Skeletal muscle tissue (tissue), 4 donors: ENCODE results near the gene HNRNPF. TPM values are rescaled to one million over a fixed set of nuclear protein-coding genes. Genes with fewer than 3 reads are reported as not detected.
A peak's percentile ranks its signal among the peaks of the same experiment; 100 is the strongest.
"Not testable (repeated sequence)": the region's sequence is repeated elsewhere in the genome, so short reads cannot be mapped to it uniquely, and the experiment has no call there.

Source experiments
- H3K27ac ChIP-seq: one replicate; pipeline ENCODE4 v1.7.0; 2013; ENCODE audit warnings: mild to moderate bottlenecking, low read depth, low read length, inconsistent platforms
- H3K27me3 ChIP-seq, 3 donors: one replicate each; pipeline ENCODE4 v1.7.0; 2013; ENCODE audit warnings: low read length in 3 of 3; ENCODE audit not compliant: control insufficient read depth in 3 of 3, insufficient read depth in 3 of 3
- H3K36me3 ChIP-seq, 3 donors: one replicate each; pipeline ENCODE4 v1.7.0; 2013; ENCODE audit warnings: low read length in 3 of 3; ENCODE audit not compliant: control insufficient read depth in 3 of 3, insufficient read depth in 3 of 3
- H3K4me1 ChIP-seq, 3 donors: one replicate each; pipeline ENCODE4 v1.7.0; 2013; ENCODE audit warnings: low read length in 3 of 3, mild to moderate bottlenecking in 3 of 3; ENCODE audit not compliant: control insufficient read depth in 3 of 3, insufficient read depth in 3 of 3
- H3K4me3 ChIP-seq, 3 donors: one replicate each; pipeline ENCODE4 v1.7.0; 2013; ENCODE audit warnings: low read length in 3 of 3
- H3K9ac ChIP-seq, 3 donors: one replicate each; pipeline ENCODE4 v1.7.0; 2013; ENCODE audit warnings: low read length in 3 of 3, mild to moderate bottlenecking in 3 of 3, moderate library complexity in 2 of 3, low read depth in 1 of 3
- H3K9me3 ChIP-seq, 3 donors: one replicate each; pipeline ENCODE4 v1.7.0; 2013; ENCODE audit warnings: low read length in 3 of 3; ENCODE audit not compliant: control insufficient read depth in 3 of 3
- total RNA-seq: library from RNA; depleted of rRNA; stranded (reverse); fragments of >200 nt; gene quantifications from one replicate; pipeline ENCODE4 v1.2.3, GENCODE V29; 2014
- donor health status: Osteomylitis.

HNRNPF gene
- total RNA-seq, 1 donor from 2014 or later, result 87.2 TPM

DNA sequence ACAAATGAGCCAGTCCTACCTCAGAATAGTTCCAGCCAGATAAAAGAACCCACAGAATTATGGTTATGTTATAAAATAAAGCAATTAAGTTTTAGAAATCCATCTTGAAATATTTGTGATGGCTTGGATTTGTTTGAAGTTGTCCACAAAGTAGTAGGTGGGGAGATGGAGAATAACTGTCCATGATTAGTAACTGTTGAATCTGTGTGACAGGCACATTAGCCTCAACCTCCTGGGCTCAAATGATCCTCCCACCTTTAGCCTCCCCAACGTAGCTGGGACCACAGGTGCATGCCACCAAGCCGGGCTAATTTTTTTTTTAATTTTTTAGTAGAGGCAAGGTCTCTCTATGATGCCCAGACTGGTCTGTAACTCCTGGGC lies 10.1 kb downstream of the HNRNPF start:
- peaks cover 32 to 57% (median 40%) of the 10 kb centered on the region in 3 donors for H3K4me1 ChIP-seq
- H3K4me3 ChIP-seq, result no peak overlapping the region
- no peak overlapping the region for H3K27ac ChIP-seq
- H3K27me3 ChIP-seq, result no peaks in the 10 kb centered on the region
- H3K36me3 ChIP-seq, result peaks cover 4 to 15% (median 7%) of the 10 kb centered on the region in 3 donors
- no peak overlapping the region for H3K9ac ChIP-seq
- H3K9me3 ChIP-seq, result no peaks in the 10 kb centered on the region

DNA sequence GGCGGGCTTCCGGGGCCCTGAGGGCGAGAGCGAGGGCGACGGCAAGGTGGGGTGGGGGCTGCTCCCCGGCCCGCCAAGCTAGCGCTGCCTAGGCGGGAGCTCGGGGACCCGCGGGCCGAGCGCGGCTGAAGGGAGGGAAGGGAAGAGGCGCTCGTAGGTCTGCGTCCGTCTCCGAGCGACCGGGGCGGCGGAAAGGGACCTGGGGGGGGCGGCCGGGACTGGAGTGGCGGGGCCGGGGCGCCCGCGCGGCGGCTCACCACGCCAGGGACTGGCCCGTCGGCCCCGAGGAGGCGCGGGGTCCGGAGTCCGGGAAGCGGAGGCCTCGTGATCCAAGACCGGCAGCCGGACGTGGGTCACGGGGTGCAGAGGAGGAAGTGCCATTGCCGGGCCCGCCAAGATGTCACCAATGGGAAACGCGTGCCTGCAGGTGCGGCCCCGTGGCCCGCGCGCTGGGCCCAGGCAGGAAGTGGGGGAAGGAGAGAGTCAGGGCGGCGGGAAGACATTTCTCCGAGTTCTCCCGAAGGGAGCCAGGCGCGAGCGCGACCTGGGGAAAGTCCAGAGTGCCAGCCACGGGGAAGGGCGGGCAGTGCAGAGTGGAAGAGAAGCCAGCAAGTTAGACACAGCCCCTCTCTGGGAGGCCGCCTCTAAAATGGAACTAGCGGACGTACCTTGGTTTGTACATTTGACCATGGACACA lies 11.9 kb downstream of the HNRNPF start:
- Histone ChIP-seq H3K27ac (peak overlapping the region; percentile 95), H3K4me1 (peaks cover 34 to 48% (median 35%) of the 10 kb centered on the region in 3 donors), H3K9ac (peak overlapping the region; percentile 82 to 85 (median 83)), H3K27me3 (no peaks in the 10 kb centered on the region), H3K9me3 (no peaks in the 10 kb centered on the region), H3K36me3 (peaks cover 16 to 23% (median 18%) of the 10 kb centered on the region in 3 donors), H3K4me3 (peak overlapping the region; percentile 71 to 78 (median 76))

DNA sequence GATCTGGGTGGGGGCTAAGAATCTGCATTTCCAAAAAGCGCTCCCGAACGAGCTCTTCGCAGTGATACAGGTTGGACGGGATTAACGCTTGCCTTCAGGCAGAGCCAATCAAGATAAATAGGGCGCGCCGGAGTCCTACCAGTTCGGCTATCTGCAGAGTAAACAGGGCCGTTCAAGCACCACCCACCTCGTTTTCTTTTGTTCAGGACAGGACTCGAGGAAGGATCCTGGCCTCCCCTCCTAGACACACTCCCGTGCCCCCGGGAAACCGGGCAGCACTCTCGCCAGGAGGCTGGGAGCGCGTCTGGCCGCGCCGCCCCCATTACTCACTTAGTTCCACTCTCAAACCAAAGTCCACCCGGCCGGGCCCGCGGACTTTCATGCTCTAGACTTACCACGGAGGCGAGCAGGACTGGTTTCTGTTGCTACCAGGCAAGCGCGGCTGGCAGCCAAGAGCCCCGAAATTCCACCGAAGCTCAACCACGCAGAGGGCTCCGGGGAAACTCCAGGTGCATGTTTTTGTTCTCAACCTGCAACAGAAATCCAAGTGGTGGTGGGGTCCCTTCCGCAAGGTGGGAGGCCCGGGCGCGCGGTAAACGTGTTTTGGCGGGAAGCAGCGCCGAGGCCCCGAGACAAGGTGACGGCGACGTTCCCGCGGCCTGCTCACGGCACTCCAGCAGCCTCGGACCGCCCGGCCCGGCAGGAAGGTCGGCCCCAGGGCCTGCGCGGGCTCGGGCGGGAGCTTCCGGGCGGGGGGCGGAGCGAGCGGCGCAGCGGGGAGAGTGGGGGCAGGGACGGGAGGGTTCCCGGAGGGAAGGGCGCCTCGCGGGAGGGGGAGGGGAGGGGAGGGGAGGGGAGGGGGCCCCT lies 12.7 kb downstream of the HNRNPF start:
- Histone ChIP-seq H3K4me3 (peak overlapping the region; percentile 71 to 79 (median 73)), H3K9ac (peak overlapping the region; percentile 74 to 85 (median 83)), H3K27ac (peak overlapping the region; percentile 95), H3K4me1 (peaks cover 30 to 42% (median 30%) of the 10 kb centered on the region in 3 donors), H3K27me3 (no peaks in the 10 kb centered on the region), H3K36me3 (peaks cover 21 to 30% (median 26%) of the 10 kb centered on the region in 3 donors), H3K9me3 (no peaks in the 10 kb centered on the region)

DNA sequence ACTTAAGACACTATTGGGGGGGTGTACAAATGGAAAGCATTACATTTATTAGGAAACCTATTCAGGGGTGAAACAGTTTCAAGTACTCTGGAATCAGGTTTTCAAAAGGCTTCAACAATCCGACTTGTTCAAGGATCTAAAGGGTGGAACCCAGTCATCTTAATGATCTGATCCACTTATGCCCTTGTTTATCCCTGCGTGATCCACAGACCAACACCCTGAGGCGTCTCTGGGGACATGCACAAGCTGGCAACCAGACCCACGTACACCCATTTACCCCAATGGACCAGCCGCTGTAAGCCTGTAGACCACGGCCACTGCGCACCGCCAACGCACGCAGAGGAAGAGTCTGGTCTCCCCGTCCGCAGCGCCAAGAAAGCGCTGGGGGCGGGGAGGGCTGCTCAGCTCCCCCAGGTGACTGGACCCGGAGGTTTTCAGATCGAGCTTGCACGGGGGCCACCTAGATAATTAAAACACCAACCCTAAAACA lies 13.4 kb downstream of the HNRNPF start:
- Histone ChIP-seq H3K9me3 (no peaks in the 10 kb centered on the region), H3K4me1 (peaks cover 30 to 46% (median 31%) of the 10 kb centered on the region in 3 donors), H3K4me3 (peak overlapping the region; percentile 71 to 79 (median 73)), H3K27ac (peak overlapping the region; percentile 95), H3K9ac (peak overlapping the region; percentile 74 to 85 (median 83)), H3K36me3 (peaks cover 24 to 34% (median 27%) of the 10 kb centered on the region in 3 donors), H3K27me3 (no peaks in the 10 kb centered on the region)

DNA sequence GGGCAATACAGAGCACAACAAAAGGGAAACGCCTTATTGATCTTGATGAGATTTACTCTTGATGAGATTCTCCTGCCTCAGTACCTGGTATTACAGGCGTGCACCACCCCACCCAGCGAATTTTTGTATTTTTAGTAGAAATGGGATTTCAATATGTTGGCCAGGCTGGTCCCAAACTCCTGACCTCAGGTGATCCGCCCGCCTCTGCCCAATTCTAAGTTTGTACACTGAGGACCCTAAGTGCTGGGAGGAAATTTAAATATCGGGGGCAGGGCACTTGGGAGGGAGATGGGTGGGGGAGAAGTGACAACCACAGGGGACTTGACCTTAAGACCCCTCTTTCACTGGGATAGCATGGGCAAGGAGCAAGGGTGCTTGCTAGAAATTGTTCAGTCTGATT lies 14.1 kb downstream of the HNRNPF start:
- Histone ChIP-seq H3K9ac (no peak overlapping the region), H3K9me3 (no peaks in the 10 kb centered on the region), H3K4me1 (peaks cover 30 to 50% (median 32%) of the 10 kb centered on the region in 3 donors), H3K27me3 (no peaks in the 10 kb centered on the region), H3K27ac (no peak overlapping the region), H3K36me3 (peaks cover 25 to 41% (median 28%) of the 10 kb centered on the region in 3 donors), H3K4me3 (no peak overlapping the region)

DNA sequence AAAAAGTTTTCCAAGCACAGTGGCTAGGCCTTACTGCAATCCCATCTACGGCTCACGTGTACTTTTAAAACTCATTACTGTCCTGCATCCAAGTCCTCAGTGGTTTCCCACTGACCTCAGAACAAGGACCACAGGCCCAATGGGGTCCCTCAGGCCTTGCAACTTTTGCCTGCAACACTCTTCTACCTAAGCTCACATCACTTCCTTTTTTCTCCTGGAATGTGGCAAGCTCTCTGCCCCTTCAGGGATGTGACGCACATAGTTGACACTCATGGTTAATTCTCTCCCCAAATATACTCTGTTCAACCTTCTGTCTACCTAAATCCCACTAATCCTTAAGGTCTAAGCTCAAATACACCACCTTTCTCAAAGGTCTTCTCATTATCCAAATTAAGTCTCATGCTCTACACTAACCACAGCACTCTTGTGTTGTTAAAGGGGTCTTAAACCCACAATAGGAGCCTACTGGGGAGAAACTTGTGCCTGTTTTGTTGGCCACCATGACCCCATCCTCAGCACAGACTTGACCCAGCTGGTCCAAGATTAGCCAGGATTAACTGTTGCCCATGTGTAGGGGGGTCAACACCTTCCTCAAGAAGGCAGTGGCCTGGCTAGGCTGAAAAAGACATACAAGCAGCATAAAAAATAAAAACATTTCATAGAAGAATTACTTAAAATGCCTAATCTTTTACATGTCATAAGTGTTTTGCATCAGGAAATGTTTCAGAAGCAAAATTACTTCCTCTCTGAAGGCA lies 15.2 kb downstream of the HNRNPF start:
- Histone ChIP-seq H3K36me3 (peaks cover 23 to 41% (median 37%) of the 10 kb centered on the region in 3 donors), H3K4me1 (peaks cover 29 to 41% (median 29%) of the 10 kb centered on the region in 3 donors), H3K9me3 (no peaks in the 10 kb centered on the region), H3K9ac (no peak overlapping the region), H3K27me3 (no peaks in the 10 kb centered on the region), H3K27ac (no peak overlapping the region), H3K4me3 (no peak overlapping the region)

DNA sequence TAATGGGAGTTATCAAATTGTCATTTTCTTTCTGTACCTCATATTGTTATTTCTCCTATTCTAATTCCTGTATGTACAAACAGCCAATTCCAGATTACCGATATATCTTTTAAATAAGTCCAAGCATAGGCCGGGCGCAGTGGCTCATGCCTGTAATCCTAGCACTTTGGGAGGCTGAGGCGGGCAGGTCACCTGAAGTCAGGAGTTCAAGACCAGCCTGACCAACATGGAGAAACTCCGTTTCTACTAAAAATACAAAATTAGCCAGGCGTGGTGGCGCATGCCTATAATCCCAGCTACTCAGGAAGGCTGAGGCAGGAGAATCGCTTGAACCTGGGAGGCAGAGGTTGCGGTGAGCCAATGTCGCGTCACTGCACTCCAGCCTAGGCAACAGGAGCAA lies 15.8 kb downstream of the HNRNPF start:
- Histone ChIP-seq H3K4me1 (peaks cover 24 to 35% (median 27%) of the 10 kb centered on the region in 3 donors), H3K36me3 (peaks cover 29 to 47% (median 43%) of the 10 kb centered on the region in 3 donors)
- not testable (repeated sequence) for H3K27me3 ChIP-seq, H3K4me3 ChIP-seq, H3K9me3 ChIP-seq, H3K27ac ChIP-seq, H3K9ac ChIP-seq

DNA sequence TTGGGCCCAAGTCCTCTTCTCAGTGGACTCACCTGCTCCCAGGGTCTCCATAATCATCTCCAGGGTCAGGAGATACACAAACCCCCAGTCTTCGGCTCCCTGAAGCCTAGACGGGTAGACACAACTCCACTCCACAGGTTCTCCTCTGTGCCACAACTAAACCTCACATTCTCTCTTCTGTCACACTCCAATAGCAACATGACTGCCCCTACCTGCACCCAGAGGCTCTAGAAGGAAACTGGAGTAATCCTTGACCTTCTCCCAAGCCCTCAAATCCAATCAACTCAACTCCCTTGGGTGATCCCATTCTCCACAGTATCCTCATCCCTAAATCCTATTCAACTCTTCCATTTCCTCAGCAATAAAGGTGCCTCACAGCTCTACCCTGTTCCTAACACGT lies 16.2 kb downstream of the HNRNPF start:
- peaks cover 19 to 31% (median 23%) of the 10 kb centered on the region in 3 donors for H3K4me1 ChIP-seq
- H3K9ac ChIP-seq, result no peak overlapping the region
- peaks cover 32 to 51% (median 43%) of the 10 kb centered on the region in 3 donors for H3K36me3 ChIP-seq
- H3K27me3 ChIP-seq, result no peaks in the 10 kb centered on the region
- no peak overlapping the region for H3K4me3 ChIP-seq
- H3K27ac ChIP-seq, result no peak overlapping the region
- H3K9me3 ChIP-seq, result no peaks in the 10 kb centered on the region

DNA sequence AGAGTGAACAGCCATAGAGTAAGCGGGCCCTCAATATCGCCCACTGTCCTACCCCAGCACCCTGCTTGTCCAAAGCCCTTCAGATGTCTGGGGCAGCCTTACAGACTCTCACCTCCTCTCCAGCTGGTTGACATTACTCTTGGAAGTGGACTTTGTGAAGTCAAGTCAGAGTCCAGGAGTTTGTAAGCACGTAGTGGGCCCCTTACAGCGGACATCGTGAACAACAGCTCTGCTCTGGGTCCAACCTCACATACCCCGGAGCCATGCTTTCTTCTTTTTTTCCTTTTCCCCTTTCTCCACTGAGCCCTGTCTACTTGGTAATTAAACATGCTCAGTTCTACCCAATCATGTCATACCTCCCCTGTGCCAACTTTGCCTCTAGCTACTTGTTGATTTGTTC lies 17.5 kb downstream of the HNRNPF start:
- no peak overlapping the region for H3K27ac ChIP-seq
- H3K27me3 ChIP-seq, result no peaks in the 10 kb centered on the region
- H3K9me3 ChIP-seq, result no peaks in the 10 kb centered on the region
- H3K9ac ChIP-seq, result no peak overlapping the region
- peaks cover 45 to 64% (median 55%) of the 10 kb centered on the region in 3 donors for H3K36me3 ChIP-seq
- peaks cover 17 to 29% (median 21%) of the 10 kb centered on the region in 3 donors for H3K4me1 ChIP-seq
- H3K4me3 ChIP-seq, result no peak overlapping the region
